DND-41 (cell line): ENCODE measurements around the gene SEPTIN11.

Source experiments
- ATAC-seq: fragments of 200-7000 bp; cut with Tn5 transposase; 3 replicates; pipeline ENCODE4 v1.9.1; 2021; ENCODE audit warnings: low read depth; ENCODE audit not compliant: insufficient read depth
- DNase-seq: peaks from one replicate; pipeline ENCODE4 v3.0.0-alpha.2; 2020
- H2AFZ ChIP-seq: 2 replicates; pipeline ENCODE4 v1.6.0; 2012; ENCODE audit warnings: low read depth, low read length
- H3K27ac ChIP-seq: 2 replicates; pipeline ENCODE4 v1.5.1; 2012; ENCODE audit warnings: low read length, inconsistent platforms
- H3K27me3 ChIP-seq: fragments of 200-600 bp; sonication (generic); 2 replicates; pipeline ENCODE4 v1.6.0; 2012; ENCODE audit warnings: low read length, mild to moderate bottlenecking, inconsistent platforms; ENCODE audit not compliant: insufficient read depth, poor library complexity
- H3K36me3 ChIP-seq: 2 replicates; pipeline ENCODE4 v1.5.1; 2012; ENCODE audit warnings: low read length, inconsistent platforms; ENCODE audit not compliant: insufficient read depth
- H3K4me1 ChIP-seq: 2 replicates; pipeline ENCODE4 v1.5.1; 2012; ENCODE audit warnings: mild to moderate bottlenecking, low read length; ENCODE audit not compliant: insufficient read depth
- H3K4me2 ChIP-seq: 2 replicates; pipeline ENCODE4 v1.6.0; 2012; ENCODE audit warnings: mild to moderate bottlenecking, moderate library complexity, low read length, inconsistent platforms; ENCODE audit not compliant: insufficient read depth
- H3K4me3 ChIP-seq, 2 experiments: fragments of 200-600 bp in 1 of 2; shearing (Covaris generic) in 1 of 2; 2 replicates each; pipeline ENCODE4 v1.5.1; 2012 to 2016; ENCODE audit warnings: inconsistent platforms in 2 of 2, low read length in 2 of 2, mild to moderate bottlenecking in 2 of 2, low read depth in 1 of 2, moderate library complexity in 1 of 2
- H3K79me2 ChIP-seq: 2 replicates; pipeline ENCODE4 v1.6.0; 2012; ENCODE audit warnings: low read length, inconsistent platforms; ENCODE audit not compliant: insufficient read depth
- H3K9ac ChIP-seq: 2 replicates; pipeline ENCODE4 v1.6.0; 2012; ENCODE audit warnings: low read depth, mild to moderate bottlenecking, inconsistent platforms, low read length, moderate library complexity
- H3K9me3 ChIP-seq: 2 replicates; pipeline ENCODE4 v1.5.1; 2012; ENCODE audit warnings: low read length, moderate library complexity, mild to moderate bottlenecking, inconsistent platforms; ENCODE audit not compliant: insufficient read depth, severe bottlenecking
- H4K20me1 ChIP-seq: 2 replicates; pipeline ENCODE4 v1.6.0; 2012; ENCODE audit warnings: low read length; ENCODE audit not compliant: insufficient read depth
- EZH2 ChIP-seq: IDR thresholded peaks from 3 replicates; pipeline ENCODE4 v1.6.1; 2012; ENCODE audit warnings: borderline replicate concordance, low read depth, mild to moderate bottlenecking, moderate library complexity, low read length, inconsistent platforms; ENCODE audit not compliant: severe bottlenecking
- TF ChIP-seq, protein P1 (sequence below): IDR thresholded peaks from 2 replicates; pipeline ENCODE4 v1.5.1; 2012; ENCODE audit warnings: borderline replicate concordance, low read length, moderate library complexity, mild to moderate bottlenecking; ENCODE audit not compliant: poor library complexity, severe bottlenecking; ENCODE audit errors: extremely low read depth

SEPTIN11 gene

GRCh38 chr4:76931087-76931486, 18.5 kb upstream of the SEPTIN11 start:
- Histone ChIP-seq H3K79me2 (no peaks in the 10 kb centered on the region), H3K27me3 (peaks cover 7% of the 10 kb centered on the region), H3K36me3 (no peaks in the 10 kb centered on the region), H3K4me1 (no peaks in the 10 kb centered on the region), H3K9me3 (no peaks in the 10 kb centered on the region), H3K27ac (no peak overlapping the region), H3K4me3 (no peak overlapping the region), H3K4me2 (no peak overlapping the region), H4K20me1 (no peaks in the 10 kb centered on the region), H3K9ac (no peak overlapping the region), H2AFZ (no peak overlapping the region)
- ATAC-seq = no peak
- TF ChIP-seq EZH2 = no peak
- TF ChIP-seq, protein P1, sequence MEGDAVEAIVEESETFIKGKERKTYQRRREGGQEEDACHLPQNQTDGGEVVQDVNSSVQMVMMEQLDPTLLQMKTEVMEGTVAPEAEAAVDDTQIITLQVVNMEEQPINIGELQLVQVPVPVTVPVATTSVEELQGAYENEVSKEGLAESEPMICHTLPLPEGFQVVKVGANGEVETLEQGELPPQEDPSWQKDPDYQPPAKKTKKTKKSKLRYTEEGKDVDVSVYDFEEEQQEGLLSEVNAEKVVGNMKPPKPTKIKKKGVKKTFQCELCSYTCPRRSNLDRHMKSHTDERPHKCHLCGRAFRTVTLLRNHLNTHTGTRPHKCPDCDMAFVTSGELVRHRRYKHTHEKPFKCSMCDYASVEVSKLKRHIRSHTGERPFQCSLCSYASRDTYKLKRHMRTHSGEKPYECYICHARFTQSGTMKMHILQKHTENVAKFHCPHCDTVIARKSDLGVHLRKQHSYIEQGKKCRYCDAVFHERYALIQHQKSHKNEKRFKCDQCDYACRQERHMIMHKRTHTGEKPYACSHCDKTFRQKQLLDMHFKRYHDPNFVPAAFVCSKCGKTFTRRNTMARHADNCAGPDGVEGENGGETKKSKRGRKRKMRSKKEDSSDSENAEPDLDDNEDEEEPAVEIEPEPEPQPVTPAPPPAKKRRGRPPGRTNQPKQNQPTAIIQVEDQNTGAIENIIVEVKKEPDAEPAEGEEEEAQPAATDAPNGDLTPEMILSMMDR = no peak
- DNase-seq = no peak

DNA sequence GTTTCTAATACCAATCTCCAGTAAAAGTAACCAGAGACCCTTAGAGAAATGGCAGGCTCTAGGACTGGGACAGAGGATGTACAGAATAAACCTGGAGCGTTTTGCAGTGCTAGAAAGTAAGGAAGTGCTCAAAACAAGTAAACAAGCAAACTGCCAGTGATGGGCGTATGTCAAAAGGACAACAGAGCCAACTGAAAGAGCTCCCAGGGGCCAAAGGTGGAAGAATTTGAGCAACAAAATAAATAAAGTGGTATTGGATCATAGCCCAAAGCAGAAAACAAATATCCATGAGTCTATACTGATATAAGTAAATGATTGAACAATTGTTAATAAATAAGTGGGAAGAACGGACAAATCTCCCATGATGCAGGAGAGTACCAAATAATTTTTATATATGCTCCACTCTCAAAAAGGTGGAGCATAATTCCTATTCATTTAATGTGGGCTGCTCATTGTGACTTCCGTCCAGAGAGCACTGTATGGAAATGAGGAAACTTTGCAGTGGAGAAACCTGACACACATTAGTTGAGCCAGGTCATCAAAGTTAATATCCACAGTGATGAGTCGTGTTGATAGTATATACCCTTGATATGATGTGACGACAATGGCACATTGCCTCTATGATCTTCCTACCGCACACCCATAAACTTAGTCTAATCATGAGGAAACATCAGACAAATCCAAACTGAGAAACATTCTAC, 17.8 kb upstream of the SEPTIN11 start:
- Histone ChIP-seq H2AFZ (no peak overlapping the region), H3K4me2 (no peak overlapping the region), H3K79me2 (no peaks in the 10 kb centered on the region), H3K27ac (no peak overlapping the region), H3K36me3 (no peaks in the 10 kb centered on the region), H4K20me1 (no peaks in the 10 kb centered on the region), H3K4me1 (no peaks in the 10 kb centered on the region), H3K9me3 (no peaks in the 10 kb centered on the region), H3K9ac (no peak overlapping the region), H3K27me3 (peaks cover 4% of the 10 kb centered on the region), H3K4me3 (no peak overlapping the region)
- ATAC-seq (no peak), DNase-seq (no peak)
- no peak for TF ChIP-seq EZH2
- TF ChIP-seq, protein P1 = no peak

DNA sequence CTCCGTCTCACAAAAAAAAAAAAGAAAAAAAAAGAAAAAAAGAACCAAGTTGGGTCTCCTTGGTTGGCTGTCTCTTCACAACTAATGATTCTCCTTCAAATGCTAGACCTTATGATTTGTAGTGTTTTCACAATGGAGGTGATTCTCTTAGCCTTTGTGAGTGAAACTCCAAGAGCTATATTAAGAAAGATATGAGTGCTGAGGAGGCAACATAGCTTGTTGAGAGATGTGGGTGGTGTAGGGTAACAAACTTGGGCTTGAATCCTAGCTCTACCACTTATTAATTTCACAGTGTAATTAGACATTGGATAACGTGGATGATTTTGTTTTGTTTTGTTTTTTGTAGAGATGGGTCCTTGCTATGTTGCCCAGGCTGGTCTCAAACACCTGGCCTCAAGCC, 10.4 kb upstream of the SEPTIN11 start:
- no peak overlapping the region for H3K9ac ChIP-seq
- H3K9me3 ChIP-seq = no peaks in the 10 kb centered on the region
- H3K4me3 ChIP-seq = no peak overlapping the region
- ATAC-seq = no peak
- TF ChIP-seq, protein P1 = no peak
- no peak for TF ChIP-seq EZH2
- H3K27me3 ChIP-seq = no peaks in the 10 kb centered on the region
- no peaks in the 10 kb centered on the region for H3K79me2 ChIP-seq
- H3K36me3 ChIP-seq = no peaks in the 10 kb centered on the region
- H3K4me2 ChIP-seq = no peak overlapping the region
- no peak overlapping the region for H3K27ac ChIP-seq
- no peak for DNase-seq
- H4K20me1 ChIP-seq = no peaks in the 10 kb centered on the region
- no peak overlapping the region for H2AFZ ChIP-seq
- H3K4me1 ChIP-seq = no peaks in the 10 kb centered on the region
